Activated CD4-positive, alpha-beta T cell treated with anti-CD3 and anti-CD28 coated beads for 4 hours (primary cell): Measurements from ENCODE around the gene ACAD11.
"Not testable (repeated sequence)": the region's sequence is repeated elsewhere in the genome, so short reads cannot be mapped to it uniquely, and the experiment has no call there.

Experiments used
- DNase-seq, 2 donors: peaks; one replicate each; pipeline ENCODE4 v3.0.0-alpha.2; 2020

ACAD11 gene

GRCh38 chr3:132596816-132597433, 62.7 kb downstream of the ACAD11 start, which contains the start of gene ACKR4:
TSS of gene ACKR4 (plus strand) at chr3:132597270. CDS start at chr3:132600398, 3,128 bp downstream.
- no peak for DNase-seq

- no peak for DNase-seq
Measured at GRCh38 chr3:132596326-132596725, 63.3 kb downstream of the ACAD11 start.

GRCh38 chr3:132595014-132595413, 64.6 kb downstream of the ACAD11 start:
- no peak for DNase-seq

GRCh38 chr3:132594498-132594897, 65.1 kb downstream of the ACAD11 start:
- DNase-seq = no peak

- DNase-seq = no peak
Measured at GRCh38 chr3:132593947-132594323, 65.7 kb downstream of the ACAD11 start.

- DNase-seq = no peak
Measured at GRCh38 chr3:132593241-132593946, 66.2 kb downstream of the ACAD11 start.

GRCh38 chr3:132592216-132592615, 67.4 kb downstream of the ACAD11 start:
- no peak for DNase-seq

GRCh38 chr3:132587401-132587800, 72.2 kb downstream of the ACAD11 start:
- DNase-seq = no peak

- no peak for DNase-seq
Measured at GRCh38 chr3:132573797-132574211, 85.8 kb downstream of the ACAD11 start.

GRCh38 chr3:132570016-132570415, 89.6 kb downstream of the ACAD11 start:
- DNase-seq = no peak

GRCh38 chr3:132569580-132569979, 90.0 kb downstream of the ACAD11 start:
- DNase-seq = no peak

GRCh38 chr3:132569153-132569552, 90.5 kb downstream of the ACAD11 start:
- no peak for DNase-seq

- no peak for DNase-seq
Measured at GRCh38 chr3:132568422-132568821, 91.2 kb downstream of the ACAD11 start.

- DNase-seq = no peak
Measured at GRCh38 chr3:132564070-132564465, 95.5 kb downstream of the ACAD11 start.

GRCh38 chr3:132563420-132564069, 96.1 kb downstream of the ACAD11 start:
- no peak for DNase-seq

- no peak for DNase-seq
Measured at GRCh38 chr3:132561003-132561402, 98.6 kb downstream of the ACAD11 start.

- DNase-seq = no peak
Measured at GRCh38 chr3:132556508-132557159, 103.0 kb downstream of the ACAD11 start.

- not testable (repeated sequence) for DNase-seq
Measured at GRCh38 chr3:132556036-132556386, 103.6 kb downstream of the ACAD11 start.

- DNase-seq = no peak
Measured at GRCh38 chr3:132555306-132556035, 104.1 kb downstream of the ACAD11 start.

- no peak for DNase-seq
Measured at GRCh38 chr3:132554437-132554836, 105.2 kb downstream of the ACAD11 start.

GRCh38 chr3:132553826-132554225, 105.8 kb downstream of the ACAD11 start:
- no peak for DNase-seq

- DNase-seq = no peak
Measured at GRCh38 chr3:132550579-132551305, 108.9 kb downstream of the ACAD11 start.
